Small intestine (tissue), 7 donors: Measurements from ENCODE around the gene TMEM198. TPM values are rescaled to one million over a fixed set of nuclear protein-coding genes. Genes with fewer than 3 reads are reported as not detected.
A peak's percentile ranks its signal among the peaks of the same experiment; 100 is the strongest.

Source experiments
- DNase-seq, 2 donors: peaks; one replicate each; pipeline versions ENCODE4 v3.0.0 to v3.0.0-alpha.2; 2013
- FAIRE-seq: peaks from 2 replicates; lab custom pipeline; 2012; peaks lifted over from hg19 to GRCh38; lab: Jason Lieb, UNC
- H3K27ac ChIP-seq, 3 donors: one replicate each; pipeline ENCODE4 v1.5.1; 2013; ENCODE audit warnings: low read length in 2 of 3, mild to moderate bottlenecking in 2 of 3, control low read depth in 1 of 3, inconsistent platforms in 1 of 3, low read depth in 1 of 3, moderate library complexity in 1 of 3
- H3K27me3 ChIP-seq, 3 donors: one replicate each; pipeline ENCODE4 v1.6.1; 2013; ENCODE audit warnings: low read length in 3 of 3, inconsistent platforms in 1 of 3; ENCODE audit not compliant: control insufficient read depth in 3 of 3, insufficient read depth in 3 of 3
- H3K36me3 ChIP-seq, 3 donors: one replicate each; pipeline ENCODE4 v1.6.1; 2013; ENCODE audit warnings: low read length in 3 of 3, inconsistent platforms in 1 of 3, low read depth in 1 of 3, mild to moderate bottlenecking in 1 of 3, moderate library complexity in 1 of 3; ENCODE audit not compliant: control insufficient read depth in 3 of 3, insufficient read depth in 2 of 3
- H3K4me1 ChIP-seq, 3 donors: one replicate each; pipeline ENCODE4 v1.6.1; 2013; ENCODE audit warnings: low read length in 2 of 3, inconsistent platforms in 1 of 3, low read depth in 1 of 3, mild to moderate bottlenecking in 1 of 3, moderate library complexity in 1 of 3; ENCODE audit not compliant: control insufficient read depth in 3 of 3, insufficient read depth in 2 of 3
- H3K4me3 ChIP-seq, 3 donors: one replicate each; pipeline ENCODE4 v1.5.1; 2013; ENCODE audit warnings: low read length in 3 of 3, control low read depth in 1 of 3, inconsistent platforms in 1 of 3, low read depth in 1 of 3, mild to moderate bottlenecking in 1 of 3, moderate library complexity in 1 of 3
- H3K9me3 ChIP-seq, 2 donors: one replicate each; pipeline ENCODE4 v1.6.1; 2013; ENCODE audit warnings: low read depth in 1 of 2, low read length in 1 of 2; ENCODE audit not compliant: control insufficient read depth in 2 of 2, insufficient read depth in 1 of 2
- WGBS, 3 donors: extraction: QIAGEN DNeasy Blood & Tissue Kit; methylation state at CpG; one replicate each; pipeline ENCODE4 v1.1.7; 2013; 5-methylcytosine and 5-hydroxymethylcytosine counted together
- polyA plus RNA-seq, 4 donors: library from polyadenylated mRNA; stranded (reverse) in 3 of 4; unstranded in 1 of 4; fragments of 200-250 nt in 3 of 4; fragments of 120-200 nt in 1 of 4; gene quantifications; one replicate each; pipeline versions ENCODE4 v1.2.1 to v1.2.3, GENCODE V29; 2013
- donor health status: healthy with polysubstance abuse.
- donor health status: control.
- donor health status: control.
- donor health status: Bipolar disorder and iron deficiency.
- donor health status: healthy.

Gene TMEM198
- polyA plus RNA-seq, 4 donors = 1.8 to 23.5 (median 14.8) TPM

- FAIRE-seq (no peak), DNase-seq (no peak)
- H3K36me3 ChIP-seq = peaks cover 4 to 59% (median 9%) of the 10 kb centered on the region in 3 donors
- H3K4me1 ChIP-seq = peaks cover 0 to 14% (median 2%) of the 10 kb centered on the region in 3 donors
- H3K9me3 ChIP-seq = peaks cover 0 to 6% of the 10 kb centered on the region in 2 donors
- H3K27ac ChIP-seq = no peak overlapping the region
- 80 to 86% (median 80%) methylated on average over 14 to 17 of the region's 17 CpGs for WGBS, 3 donors
- H3K27me3 ChIP-seq = peaks cover 0 to 27% (median 13%) of the 10 kb centered on the region in 3 donors
- no peak overlapping the region for H3K4me3 ChIP-seq
Observed at GRCh38 chr2:219506802-219507526, 36.9 kb upstream of the TMEM198 start.

GRCh38 chr2:219507581-219508443 lies 36.0 kb upstream of the TMEM198 start:
- Histone ChIP-seq H3K27ac (peak overlapping the region in 1 of 3 donors; percentile 17), H3K4me3 (no peak overlapping the region), H3K27me3 (peaks cover 0 to 36% (median 17%) of the 10 kb centered on the region in 3 donors), H3K9me3 (peaks cover 0 to 6% of the 10 kb centered on the region in 2 donors), H3K36me3 (peaks cover 4 to 52% (median 9%) of the 10 kb centered on the region in 3 donors), H3K4me1 (peaks cover 0 to 19% (median 2%) of the 10 kb centered on the region in 3 donors)
- 54 to 63% (median 55%) methylated on average over 8 of the region's 8 CpGs for WGBS, 3 donors
- DNase-seq (no peak), FAIRE-seq (no peak)

GRCh38 chr2:219508444-219508734 lies 35.4 kb upstream of the TMEM198 start:
- WGBS, 3 donors = 62 to 73% (median 67%) methylated on average over 4 of the region's 4 CpGs
- no peak for FAIRE-seq

GRCh38 chr2:219508971-219509779 lies 34.7 kb upstream of the TMEM198 start:
- Histone ChIP-seq H3K4me3 (no peak overlapping the region), H3K36me3 (peaks cover 0 to 41% (median 5%) of the 10 kb centered on the region in 3 donors), H3K4me1 (peaks cover 0 to 24% (median 2%) of the 10 kb centered on the region in 3 donors), H3K27me3 (peaks cover 8 to 50% (median 27%) of the 10 kb centered on the region in 3 donors), H3K9me3 (peaks cover 0 to 6% of the 10 kb centered on the region in 2 donors), H3K27ac (no peak overlapping the region)
- DNase-seq (no peak), FAIRE-seq (no peak)
- 5 to 16% (median 9%) methylated on average over 12 to 14 of the region's 14 CpGs for WGBS, 3 donors

More at GRCh38 chr2:219508444-219508734, 35.4 kb upstream of the TMEM198 start:
- H3K4me1 ChIP-seq = peaks cover 0 to 20% (median 2%) of the 10 kb centered on the region in 3 donors
- H3K4me3 ChIP-seq = no peak overlapping the region
- H3K27ac ChIP-seq = no peak overlapping the region
- H3K36me3 ChIP-seq = peaks cover 4 to 48% (median 9%) of the 10 kb centered on the region in 3 donors
- DNase-seq = no peak
- H3K27me3 ChIP-seq = peaks cover 2 to 42% (median 20%) of the 10 kb centered on the region in 3 donors
- peaks cover 0 to 6% of the 10 kb centered on the region in 2 donors for H3K9me3 ChIP-seq

GRCh38 chr2:219509780-219510511 lies 33.9 kb upstream of the TMEM198 start:
- peak; percentile 43 to 76 for DNase-seq
- Histone ChIP-seq H3K36me3 (peaks cover 0 to 33% (median 5%) of the 10 kb centered on the region in 3 donors), H3K27me3 (peaks cover 11 to 57% (median 31%) of the 10 kb centered on the region in 3 donors), H3K4me3 (no peak overlapping the region), H3K4me1 (peaks cover 0 to 29% (median 2%) of the 10 kb centered on the region in 3 donors), H3K9me3 (peaks cover 0 to 6% of the 10 kb centered on the region in 2 donors), H3K27ac (no peak overlapping the region)
- no peak for FAIRE-seq
- WGBS, 3 donors = 0 to 1% (median 1%) methylated on average over 26 of the region's 26 CpGs

- WGBS, 3 donors = 15 to 22% (median 18%) methylated on average over 20 to 22 of the region's 22 CpGs
- H3K4me1 ChIP-seq = peaks cover 0 to 29% (median 2%) of the 10 kb centered on the region in 3 donors
- no peak for DNase-seq
- peaks cover 11 to 64% (median 37%) of the 10 kb centered on the region in 3 donors for H3K27me3 ChIP-seq
- no peak overlapping the region for H3K4me3 ChIP-seq
- H3K36me3 ChIP-seq = peaks cover 0 to 26% (median 5%) of the 10 kb centered on the region in 3 donors
- no peak for FAIRE-seq
- peaks cover 0 to 6% of the 10 kb centered on the region in 2 donors for H3K9me3 ChIP-seq
- no peak overlapping the region for H3K27ac ChIP-seq
Observed at GRCh38 chr2:219510512-219511135, 33.2 kb upstream of the TMEM198 start.
